LNCaP clone FGC (cell line): ENCODE measurements around the gene ZNF142.
A peak's percentile ranks its signal among the peaks of the same experiment; 100 is the strongest.
"Not testable (repeated sequence)": the region's sequence is repeated elsewhere in the genome, so short reads cannot be mapped to it uniquely, and the experiment has no call there.

Experiments
- DNase-seq: peaks from one replicate; pipeline ENCODE4 v3.0.0-alpha.2; 2011; ENCODE audit warnings: low read depth
- H3K4me3 ChIP-seq: 2 replicates; pipeline ENCODE4 v1.5.1; 2011; ENCODE audit warnings: mild to moderate bottlenecking, low read depth, low read length, control low read depth
- CTCF ChIP-seq: IDR thresholded peaks from 2 replicates; pipeline ENCODE4 v1.5.1; 2012; ENCODE audit warnings: mild to moderate bottlenecking; ENCODE audit not compliant: control insufficient read depth, insufficient read depth; ENCODE audit errors: extremely low read depth

The ZNF142 gene

GRCh38 chr2:218691234-218691633 is 31.8 kb upstream of the ZNF142 start:
- no peak for DNase-seq
- no peak overlapping the region for H3K4me3 ChIP-seq
- TF ChIP-seq CTCF, result no peak

GRCh38 chr2:218687400-218688060 is 28.1 kb upstream of the ZNF142 start:
- peak; percentile 72 for TF ChIP-seq CTCF
- not testable (repeated sequence) for H3K4me3 ChIP-seq
- DNase-seq, result peak; percentile 62

GRCh38 chr2:218680061-218680460 is 20.6 kb upstream of the ZNF142 start:
- H3K4me3 ChIP-seq, result no peak overlapping the region
- no peak for DNase-seq
- no peak for TF ChIP-seq CTCF

- no peak overlapping the region for H3K4me3 ChIP-seq
- TF ChIP-seq CTCF, result no peak
- DNase-seq, result no peak
Observed at GRCh38 chr2:218679119-218679518, 19.7 kb upstream of the ZNF142 start.

- DNase-seq, result peak; percentile 77
- TF ChIP-seq CTCF, result no peak
- H3K4me3 ChIP-seq, result peak within 1 kb of the TSS; percentile 71
Observed at GRCh38 chr2:218671654-218672566, 12.5 kb upstream of the ZNF142 start, which contains the start of the genes RNF25 and STK36. Gene RNF25, minus strand, starts transcription at chr2:218672002. Its CDS starts 32 bp downstream, at chr2:218671970. Gene STK36, plus strand, starts transcription at chr2:218672086. Its CDS starts 744 bp downstream, at chr2:218672830.

- peak overlapping the region; percentile 71 for H3K4me3 ChIP-seq
- DNase-seq, result no peak
- TF ChIP-seq CTCF, result no peak
Observed at GRCh38 chr2:218671097-218671653, 11.8 kb upstream of the ZNF142 start.
